ENCODE results near the gene MYOF.
"Not testable (repeated sequence)": the region's sequence is repeated elsewhere in the genome, so short reads cannot be mapped to it uniquely, and the experiment has no call there.

The MYOF gene

GRCh38 chr10:93420944-93421825 lies 60.9 kb downstream of the MYOF start:
- Histone ChIP-seq H3K9me3 (ENCODE audit: control insufficient read depth, insufficient read depth, low read length) (no peaks in the 10 kb centered on the region), H3K27ac (ENCODE audit: low read depth, low read length) (peak overlapping the region; percentile 49), H3K27me3 (ENCODE audit: control insufficient read depth, insufficient read depth, low read length) (no peaks in the 10 kb centered on the region; the same call in 1 of the 2 replicates), H3K36me3 (ENCODE audit: control insufficient read depth, insufficient read depth, low read length) (no peaks in the 10 kb centered on the region), H3K9ac (ENCODE audit: low read depth, low read length) (no peak overlapping the region), H3K4me1 (ENCODE audit: control insufficient read depth, insufficient read depth, low read length) (peaks cover 15% of the 10 kb centered on the region), H3K4me3 (ENCODE audit: low read depth, low read length) (no peak overlapping the region)

GRCh38 chr10:93420091-93420490 lies 62.0 kb downstream of the MYOF start:
- no peak overlapping the region for H3K27ac ChIP-seq (ENCODE audit: low read depth, low read length)
- peaks cover 15% of the 10 kb centered on the region for H3K4me1 ChIP-seq (ENCODE audit: control insufficient read depth, insufficient read depth, low read length)
- no peak overlapping the region for H3K9ac ChIP-seq (ENCODE audit: low read depth, low read length)
- H3K36me3 ChIP-seq (ENCODE audit: control insufficient read depth, insufficient read depth, low read length) = no peaks in the 10 kb centered on the region
- no peak overlapping the region for H3K4me3 ChIP-seq (ENCODE audit: low read depth, low read length)
- H3K27me3 ChIP-seq (ENCODE audit: control insufficient read depth, insufficient read depth, low read length) = no peaks in the 10 kb centered on the region; the same call in 1 of the 2 replicates
- H3K9me3 ChIP-seq (ENCODE audit: control insufficient read depth, insufficient read depth, low read length) = no peaks in the 10 kb centered on the region

DNA sequence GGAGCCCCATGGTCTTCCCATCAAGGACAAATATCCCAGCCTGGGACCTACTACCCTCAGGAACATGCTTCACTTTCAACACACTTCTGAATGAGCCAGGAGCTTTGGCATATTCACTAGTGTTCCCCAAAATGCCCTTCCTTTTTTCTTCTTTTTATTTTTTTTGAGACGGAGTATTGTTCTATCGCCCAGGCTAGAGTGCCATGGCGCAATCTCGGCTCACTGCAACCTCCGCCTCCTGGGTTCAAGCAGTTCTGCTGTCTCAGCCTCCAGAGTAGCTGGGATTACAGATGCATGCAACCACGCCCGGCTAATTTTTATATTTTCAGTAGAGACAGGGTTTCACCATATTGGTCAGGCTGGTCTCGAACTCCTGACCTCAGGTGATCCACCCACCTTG lies 63.1 kb downstream of the MYOF start:
- not testable (repeated sequence) for H3K4me3 ChIP-seq (ENCODE audit: low read depth, low read length); H3K9me3 ChIP-seq (ENCODE audit: control insufficient read depth, insufficient read depth, low read length); H3K27ac ChIP-seq (ENCODE audit: low read depth, low read length); H3K9ac ChIP-seq (ENCODE audit: low read depth, low read length); H3K27me3 ChIP-seq (ENCODE audit: control insufficient read depth, insufficient read depth, low read length); H3K36me3 ChIP-seq (ENCODE audit: control insufficient read depth, insufficient read depth, low read length)
- H3K4me1 ChIP-seq (ENCODE audit: control insufficient read depth, insufficient read depth, low read length) = peaks cover 15% of the 10 kb centered on the region

GRCh38 chr10:93417921-93418320 lies 64.2 kb downstream of the MYOF start:
- H3K27ac ChIP-seq (ENCODE audit: low read depth, low read length) = no peak overlapping the region
- no peaks in the 10 kb centered on the region for H3K9me3 ChIP-seq (ENCODE audit: control insufficient read depth, insufficient read depth, low read length)
- peaks cover 15% of the 10 kb centered on the region for H3K4me1 ChIP-seq (ENCODE audit: control insufficient read depth, insufficient read depth, low read length)
- no peak overlapping the region for H3K9ac ChIP-seq (ENCODE audit: low read depth, low read length)
- H3K27me3 ChIP-seq (ENCODE audit: control insufficient read depth, insufficient read depth, low read length) = no peaks in the 10 kb centered on the region; the same call in 1 of the 2 replicates
- no peaks in the 10 kb centered on the region for H3K36me3 ChIP-seq (ENCODE audit: control insufficient read depth, insufficient read depth, low read length)
- no peak overlapping the region for H3K4me3 ChIP-seq (ENCODE audit: low read depth, low read length)

DNA sequence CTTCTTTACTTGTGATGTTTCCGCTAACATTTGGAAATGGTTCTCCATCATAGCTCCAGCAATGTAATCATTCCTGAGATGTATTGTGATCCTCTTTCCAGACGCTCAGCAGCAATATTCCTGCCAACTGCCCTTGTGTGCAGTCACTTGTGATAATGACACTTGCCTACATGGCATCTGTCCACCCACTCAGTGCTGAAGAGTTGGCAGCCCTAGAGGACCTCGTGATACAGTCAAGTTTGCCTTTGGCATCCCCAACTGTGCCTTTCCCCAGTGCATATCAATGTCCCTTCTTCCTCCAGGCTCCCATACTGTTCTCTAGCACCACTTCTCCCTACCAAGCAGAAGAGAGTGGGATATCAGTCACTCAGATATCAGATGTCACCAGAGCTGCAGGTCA lies 64.9 kb downstream of the MYOF start:
- H3K36me3 ChIP-seq (ENCODE audit: control insufficient read depth, insufficient read depth, low read length) = no peaks in the 10 kb centered on the region
- no peak overlapping the region for H3K27ac ChIP-seq (ENCODE audit: low read depth, low read length)
- H3K4me1 ChIP-seq (ENCODE audit: control insufficient read depth, insufficient read depth, low read length) = peaks cover 13% of the 10 kb centered on the region

DNA sequence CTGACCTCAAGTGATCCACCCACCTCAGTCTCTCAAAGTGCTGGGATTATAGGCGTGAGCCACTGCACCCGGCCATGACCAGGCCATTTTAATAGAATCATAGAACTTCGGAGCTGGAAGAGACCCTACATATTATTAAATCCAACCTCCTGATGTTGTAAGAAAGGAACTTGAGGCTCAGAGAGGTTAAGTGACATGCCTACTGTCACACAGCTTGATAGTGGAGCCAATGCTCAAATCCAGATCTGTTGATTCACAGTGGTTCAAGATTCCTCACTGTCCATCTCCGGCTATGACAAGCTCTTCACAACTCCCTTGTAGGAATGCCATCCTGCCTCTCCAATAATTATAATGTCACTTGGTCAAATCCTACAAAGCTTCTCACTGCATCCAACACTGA lies 65.3 kb downstream of the MYOF start:
- no peak overlapping the region for H3K27ac ChIP-seq (ENCODE audit: low read depth, low read length)

More for the DNA sequence above, 64.9 kb downstream of the MYOF start:
- Histone ChIP-seq H3K4me3 (ENCODE audit: low read depth, low read length) (no peak overlapping the region), H3K9ac (ENCODE audit: low read depth, low read length) (no peak overlapping the region), H3K27me3 (ENCODE audit: control insufficient read depth, insufficient read depth, low read length) (no peaks in the 10 kb centered on the region; the same call in 1 of the 2 replicates), H3K9me3 (ENCODE audit: control insufficient read depth, insufficient read depth, low read length) (no peaks in the 10 kb centered on the region)

GRCh38 chr10:93415693-93416092 lies 66.4 kb downstream of the MYOF start:
- Histone ChIP-seq H3K9me3 (ENCODE audit: control insufficient read depth, insufficient read depth, low read length) (no peaks in the 10 kb centered on the region), H3K4me3 (ENCODE audit: low read depth, low read length) (no peak overlapping the region), H3K4me1 (ENCODE audit: control insufficient read depth, insufficient read depth, low read length) (no peaks in the 10 kb centered on the region; the same call in 1 of the 2 replicates), H3K9ac (ENCODE audit: low read depth, low read length) (no peak overlapping the region), H3K27ac (ENCODE audit: low read depth, low read length) (no peak overlapping the region), H3K36me3 (ENCODE audit: control insufficient read depth, insufficient read depth, low read length) (no peaks in the 10 kb centered on the region), H3K27me3 (ENCODE audit: control insufficient read depth, insufficient read depth, low read length) (no peaks in the 10 kb centered on the region)

More for the DNA sequence above, 65.3 kb downstream of the MYOF start:
- Histone ChIP-seq H3K4me3 (ENCODE audit: low read depth, low read length) (no peak overlapping the region), H3K4me1 (ENCODE audit: control insufficient read depth, insufficient read depth, low read length) (peaks cover 9% of the 10 kb centered on the region), H3K9ac (ENCODE audit: low read depth, low read length) (no peak overlapping the region), H3K27me3 (ENCODE audit: control insufficient read depth, insufficient read depth, low read length) (no peaks in the 10 kb centered on the region; the same call in 1 of the 2 replicates), H3K36me3 (ENCODE audit: control insufficient read depth, insufficient read depth, low read length) (no peaks in the 10 kb centered on the region), H3K9me3 (ENCODE audit: control insufficient read depth, insufficient read depth, low read length) (no peaks in the 10 kb centered on the region)

DNA sequence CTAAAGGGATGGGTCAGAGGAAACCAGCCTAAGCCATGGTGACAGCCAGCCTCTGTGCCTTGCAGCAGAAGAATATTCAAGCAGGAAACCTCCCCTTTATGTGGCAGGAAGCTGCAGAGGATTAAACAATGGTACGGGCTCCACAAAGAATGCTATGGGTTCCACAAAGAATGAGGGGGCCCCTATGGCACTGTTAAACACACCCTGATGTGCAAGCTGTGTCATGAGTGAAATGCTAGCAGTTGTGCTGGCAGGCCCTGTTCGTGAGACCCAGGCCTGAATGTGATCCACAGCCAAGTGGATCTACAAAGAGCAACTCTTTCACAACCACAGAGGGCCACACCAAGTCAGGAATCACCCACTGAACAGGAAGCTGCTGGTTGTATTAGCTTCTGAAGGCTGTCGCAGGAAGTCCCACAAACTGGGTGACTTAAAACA lies 68.9 kb downstream of the MYOF start:
- H3K4me1 ChIP-seq (ENCODE audit: control insufficient read depth, insufficient read depth, low read length) = no peaks in the 10 kb centered on the region
- no peak overlapping the region for H3K9ac ChIP-seq (ENCODE audit: low read depth, low read length)
- no peaks in the 10 kb centered on the region for H3K36me3 ChIP-seq (ENCODE audit: control insufficient read depth, insufficient read depth, low read length)
- no peak overlapping the region for H3K4me3 ChIP-seq (ENCODE audit: low read depth, low read length)
- no peaks in the 10 kb centered on the region for H3K9me3 ChIP-seq (ENCODE audit: control insufficient read depth, insufficient read depth, low read length)
- H3K27me3 ChIP-seq (ENCODE audit: control insufficient read depth, insufficient read depth, low read length) = no peaks in the 10 kb centered on the region
- no peak overlapping the region for H3K27ac ChIP-seq (ENCODE audit: low read depth, low read length)

DNA sequence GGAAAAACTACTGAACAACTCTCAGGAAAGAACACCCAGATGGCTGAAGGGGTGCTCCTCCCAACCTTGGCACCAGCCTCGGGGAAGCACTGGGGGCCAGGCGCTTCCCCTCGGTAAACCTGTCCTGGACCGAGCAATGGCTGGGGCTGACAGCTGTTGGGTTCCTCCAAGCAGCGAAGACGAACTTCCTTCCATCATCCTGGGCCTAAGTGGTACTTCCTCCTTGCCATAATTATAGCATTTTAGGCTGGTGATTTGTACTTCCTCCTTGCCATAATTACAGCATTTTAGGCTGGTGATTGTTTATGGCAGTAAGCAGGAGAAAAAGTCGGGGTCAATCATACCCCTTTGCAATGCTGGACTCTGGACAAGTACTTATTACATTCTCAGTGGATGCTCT lies 69.3 kb downstream of the MYOF start:
- Histone ChIP-seq H3K4me3 (ENCODE audit: low read depth, low read length) (no peak overlapping the region), H3K9ac (ENCODE audit: low read depth, low read length) (no peak overlapping the region), H3K27ac (ENCODE audit: low read depth, low read length) (no peak overlapping the region), H3K4me1 (ENCODE audit: control insufficient read depth, insufficient read depth, low read length) (no peaks in the 10 kb centered on the region), H3K27me3 (ENCODE audit: control insufficient read depth, insufficient read depth, low read length) (no peaks in the 10 kb centered on the region), H3K36me3 (ENCODE audit: control insufficient read depth, insufficient read depth, low read length) (no peaks in the 10 kb centered on the region), H3K9me3 (ENCODE audit: control insufficient read depth, insufficient read depth, low read length) (no peaks in the 10 kb centered on the region)

DNA sequence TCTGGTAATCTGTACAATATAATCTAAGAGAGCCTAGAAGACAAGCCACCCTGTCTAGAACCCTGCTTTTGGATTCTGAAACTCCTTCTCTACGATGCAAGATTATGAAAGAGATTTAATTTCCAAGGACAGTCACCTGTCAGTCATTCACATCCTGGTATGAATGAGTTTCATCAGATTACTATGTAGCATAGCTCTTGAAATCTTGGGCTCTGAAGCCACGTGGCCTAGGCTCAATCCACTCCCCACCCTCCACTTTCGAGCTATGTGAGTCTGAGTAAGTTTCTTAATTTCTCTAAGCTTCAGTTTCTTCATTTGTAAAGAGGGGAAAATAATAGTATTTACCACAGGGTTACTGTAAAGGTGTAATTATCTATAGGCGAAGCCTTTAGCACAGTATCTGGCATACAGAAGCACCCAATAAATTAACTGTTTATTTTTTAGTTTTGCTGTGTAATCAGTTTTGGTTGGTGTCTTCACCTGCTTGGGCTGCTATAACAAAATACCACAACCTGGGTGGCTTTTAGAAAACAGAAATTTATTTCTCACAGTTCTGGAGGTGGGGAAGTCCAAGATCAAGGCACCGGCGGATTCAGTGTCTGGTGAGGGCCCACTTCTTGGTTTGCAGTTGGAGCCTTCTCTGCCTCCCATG lies 71.3 kb downstream of the MYOF start:
- no peak overlapping the region for H3K4me3 ChIP-seq (ENCODE audit: low read depth, low read length)
- H3K9ac ChIP-seq (ENCODE audit: low read depth, low read length) = no peak overlapping the region
- H3K4me1 ChIP-seq (ENCODE audit: control insufficient read depth, insufficient read depth, low read length) = no peaks in the 10 kb centered on the region
- no peak overlapping the region for H3K27ac ChIP-seq (ENCODE audit: low read depth, low read length)
- H3K27me3 ChIP-seq (ENCODE audit: control insufficient read depth, insufficient read depth, low read length) = no peaks in the 10 kb centered on the region
- no peaks in the 10 kb centered on the region for H3K36me3 ChIP-seq (ENCODE audit: control insufficient read depth, insufficient read depth, low read length)
- H3K9me3 ChIP-seq (ENCODE audit: control insufficient read depth, insufficient read depth, low read length) = no peaks in the 10 kb centered on the region

DNA sequence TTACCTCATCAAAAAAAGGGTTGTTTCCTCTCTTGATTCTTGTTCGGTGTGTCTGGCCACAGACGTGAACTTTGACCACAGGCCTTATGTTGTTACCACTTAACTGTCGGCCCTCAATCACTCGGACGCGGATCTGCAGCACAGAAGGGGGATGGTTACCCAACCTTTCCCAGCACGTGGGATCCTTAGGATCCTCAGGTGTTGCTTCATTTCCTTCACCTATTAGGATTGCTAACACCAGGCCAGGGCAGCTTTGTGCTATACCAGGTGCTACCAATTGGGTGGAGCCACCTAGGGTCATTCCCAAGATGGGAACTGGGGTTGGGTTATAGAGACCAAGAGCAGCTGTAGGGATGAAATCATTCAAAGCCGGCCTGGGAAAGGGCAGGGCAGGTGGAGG lies 73.4 kb downstream of the MYOF start:
- Histone ChIP-seq H3K27ac (ENCODE audit: low read depth, low read length) (no peak overlapping the region), H3K9ac (ENCODE audit: low read depth, low read length) (no peak overlapping the region), H3K4me3 (ENCODE audit: low read depth, low read length) (no peak overlapping the region), H3K9me3 (ENCODE audit: control insufficient read depth, insufficient read depth, low read length) (no peaks in the 10 kb centered on the region), H3K36me3 (ENCODE audit: control insufficient read depth, insufficient read depth, low read length) (no peaks in the 10 kb centered on the region), H3K4me1 (ENCODE audit: control insufficient read depth, insufficient read depth, low read length) (no peaks in the 10 kb centered on the region), H3K27me3 (ENCODE audit: control insufficient read depth, insufficient read depth, low read length) (no peaks in the 10 kb centered on the region)
